Measurements from ENCODE around the gene ZNF688.

GRCh38 chr16:30555315-30556124 lies 16.0 kb downstream of the ZNF688 start:
- TF ChIP-seq ZNF445 (CRISPR knock-in tag; IDR thresholded peaks at IDR 0.05; ENCODE audit: low read depth) (no peak), REST (IDR thresholded peaks at IDR 0.05; ENCODE audit: borderline replicate concordance) (no peak), REST (CRISPR knock-in tag; IDR thresholded peaks at IDR 0.05; ENCODE audit: low read depth) (no peak), RFX5 (IDR thresholded peaks at IDR 0.05; ENCODE audit: low read depth, low read length) (no peak), JUN (IDR thresholded peaks at IDR 0.05; ENCODE audit: borderline replicate concordance, low read depth, low read length) (no peak), JUN (CRISPR knock-in tag; IDR thresholded peaks at IDR 0.05; ENCODE audit: borderline replicate concordance) (no peak), NR2C2 (CRISPR knock-in tag; IDR thresholded peaks at IDR 0.05) (no peak), NR2C2 (tag; IDR thresholded peaks at IDR 0.05) (no peak), ZFP1 (CRISPR knock-in tag; IDR thresholded peaks at IDR 0.05) (no peak), NFIC (IDR thresholded peaks at IDR 0.05) (no peak), KLF10 (CRISPR knock-in tag; IDR thresholded peaks at IDR 0.05) (no peak), MAZ (CRISPR knock-in tag; conservative IDR thresholded peaks at IDR 0.05 in 1 of 2, IDR thresholded peaks at IDR 0.05 in 1 of 2) (no peak), NCOA6 (IDR thresholded peaks at IDR 0.05) (no peak), ERF (CRISPR knock-in tag; IDR thresholded peaks at IDR 0.05) (no peak)
- TF ChIP-seq, protein P1, sequence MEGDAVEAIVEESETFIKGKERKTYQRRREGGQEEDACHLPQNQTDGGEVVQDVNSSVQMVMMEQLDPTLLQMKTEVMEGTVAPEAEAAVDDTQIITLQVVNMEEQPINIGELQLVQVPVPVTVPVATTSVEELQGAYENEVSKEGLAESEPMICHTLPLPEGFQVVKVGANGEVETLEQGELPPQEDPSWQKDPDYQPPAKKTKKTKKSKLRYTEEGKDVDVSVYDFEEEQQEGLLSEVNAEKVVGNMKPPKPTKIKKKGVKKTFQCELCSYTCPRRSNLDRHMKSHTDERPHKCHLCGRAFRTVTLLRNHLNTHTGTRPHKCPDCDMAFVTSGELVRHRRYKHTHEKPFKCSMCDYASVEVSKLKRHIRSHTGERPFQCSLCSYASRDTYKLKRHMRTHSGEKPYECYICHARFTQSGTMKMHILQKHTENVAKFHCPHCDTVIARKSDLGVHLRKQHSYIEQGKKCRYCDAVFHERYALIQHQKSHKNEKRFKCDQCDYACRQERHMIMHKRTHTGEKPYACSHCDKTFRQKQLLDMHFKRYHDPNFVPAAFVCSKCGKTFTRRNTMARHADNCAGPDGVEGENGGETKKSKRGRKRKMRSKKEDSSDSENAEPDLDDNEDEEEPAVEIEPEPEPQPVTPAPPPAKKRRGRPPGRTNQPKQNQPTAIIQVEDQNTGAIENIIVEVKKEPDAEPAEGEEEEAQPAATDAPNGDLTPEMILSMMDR (IDR thresholded peaks at IDR 0.05 in 2 of 3, conservative IDR thresholded peaks at IDR 0.05 in 1 of 3; ENCODE audit: insufficient read depth in 2 of 3, low read depth in 1 of 3, low read length in 3 of 3), result no peak
